ENCODE data around the gene SLC4A3. TPM values are rescaled to one million over a fixed set of nuclear protein-coding genes. Genes with fewer than 3 reads are reported as not detected.

The SLC4A3 gene
- total and polyA plus RNA-seq, 2 of the 13 experiments (the other 11 are each of a cell fraction or from before 2014, with no cell fraction given) = 0.18 to 0.95 TPM

- TF ChIP-seq HOXA3 (CRISPR knock-in tag; IDR thresholded peaks at IDR 0.05) = peak; percentile 79
- peak; percentile 79 for TF ChIP-seq PITX1 (CRISPR knock-in tag; IDR thresholded peaks at IDR 0.05)
- peak; percentile 97 for TF ChIP-seq ZNF687 (CRISPR knock-in tag; IDR thresholded peaks at IDR 0.05)
- TF ChIP-seq FOXK2 (IDR thresholded peaks at IDR 0.05) = peak; percentile 95
- TF ChIP-seq NR1H2 (CRISPR knock-in tag; IDR thresholded peaks at IDR 0.05; ENCODE audit: borderline replicate concordance, low read depth) = no peak
- TF ChIP-seq ZNF629 (CRISPR knock-in tag; conservative IDR thresholded peaks at IDR 0.05) = peak; percentile 47; the same call in 1 of the 2 replicates
- TF ChIP-seq ZNF83 (CRISPR knock-in tag; IDR thresholded peaks at IDR 0.05; ENCODE audit: borderline replicate concordance) = no peak
- TF ChIP-seq KLF13 (CRISPR knock-in tag; IDR thresholded peaks at IDR 0.05) = no peak
- TF ChIP-seq HDAC2 (CRISPR knock-in tag; IDR thresholded peaks at IDR 0.05) = peak; percentile 76
- TF ChIP-seq ZNF576 (CRISPR knock-in tag; IDR thresholded peaks at IDR 0.05) = no peak
- TF ChIP-seq TARDBP (CRISPR knock-in tag; IDR thresholded peaks at IDR 0.05) = peak; percentile 63
- TF ChIP-seq MEIS1 (CRISPR knock-in tag; IDR thresholded peaks at IDR 0.05; ENCODE audit: borderline replicate concordance) = peak; percentile 66; the same call in 1 of the 2 replicates
- TF ChIP-seq SMAD9 (CRISPR knock-in tag; IDR thresholded peaks at IDR 0.05) = no peak
- TF ChIP-seq ZBTB4 (CRISPR knock-in tag; IDR thresholded peaks at IDR 0.05; ENCODE audit: borderline replicate concordance) = 0 out of 2 replicates have a peak, but pooled peaks have one; percentile 61
- TF ChIP-seq RCOR2 (CRISPR knock-in tag; IDR thresholded peaks at IDR 0.05) = no peak
- peak; percentile 79 for TF ChIP-seq ZBTB38 (CRISPR knock-in tag; IDR thresholded peaks at IDR 0.05)
- TF ChIP-seq SRSF1 (optimal IDR thresholded peaks at IDR 0.05; ENCODE audit: low read depth, low read length) = peak; percentile 85
- peak; percentile 48; the same call in 1 of the 2 replicates for TF ChIP-seq KLF12 (CRISPR knock-in tag; IDR thresholded peaks at IDR 0.05; ENCODE audit: borderline replicate concordance)
- TF ChIP-seq TRIM22 (IDR thresholded peaks at IDR 0.05) = no peak
- no peak; the same call in 1 of the 2 replicates for TF ChIP-seq KLF9 (CRISPR knock-in tag; IDR thresholded peaks at IDR 0.05; ENCODE audit: low read depth)
- TF ChIP-seq ZNF660 (CRISPR knock-in tag; IDR thresholded peaks at IDR 0.05; ENCODE audit: borderline replicate concordance, low read depth) = no peak
- TF ChIP-seq ZNF460 (CRISPR knock-in tag; IDR thresholded peaks at IDR 0.05; ENCODE audit: borderline replicate concordance) = no peak
These were observed 29.7 kb upstream of the SLC4A3 start, which contains the start of gene STK11IP (continued) for GRCh38 chr2:219597552-219598307.
